Measurements from ENCODE around the gene UROC1. TPM values are rescaled to one million over a fixed set of nuclear protein-coding genes. Genes with fewer than 3 reads are reported as not detected.

The UROC1 gene
- not detected in 5 replicates for total RNA-seq (2022; extraction: Qiagen RNA extraction)

GRCh38 chr3:126517291-126517951 lies at the start of gene UROC1:
Gene UROC1 (minus strand): TSS chr3:126517773. CDS start chr3:126517719, 54 bp downstream.

GRCh38 chr3:126558336-126559071 lies 40.9 kb upstream of the UROC1 start, which contains the start of gene C3orf22:
Gene C3orf22 (minus strand): TSS chr3:126558932. CDS start chr3:126553390, 5,542 bp downstream.

GRCh38 chr3:126523745-126524428 lies 6.3 kb upstream of the UROC1 start, which contains the start of gene CHST13:
Gene CHST13 (plus strand): TSS chr3:126524155. CDS start chr3:126524333, 178 bp downstream.

GRCh38 chr3:126475413-126476114 lies 42.0 kb downstream of the UROC1 start, which contains the start of gene ZXDC:
Gene ZXDC (minus strand): TSS chr3:126475891. CDS start chr3:126475865, 26 bp downstream.

Other genes starting within 250 kb of the UROC1 start
- 1.4 to 1.9 TPM (median 1.6 TPM) in 5 replicates for gene KLF15, start 160.4 kb downstream of the UROC1 start, total RNA-seq (2022; extraction: Qiagen RNA extraction)
- gene CFAP100, start 122.9 kb downstream of the UROC1 start, total RNA-seq (2022; extraction: Qiagen RNA extraction): not detected in 5 replicates
- gene ZXDC, start 41.9 kb downstream of the UROC1 start, total RNA-seq (2022; extraction: Qiagen RNA extraction): 7.8 to 9.4 TPM (median 9.1 TPM) in 5 replicates
- 0.31 to 1.0 TPM (median 0.91 TPM) in 5 replicates for gene CHST13, start 6.4 kb upstream of the UROC1 start, total RNA-seq (2022; extraction: Qiagen RNA extraction)
- not detected in 5 replicates for gene C3orf22, start 41.2 kb upstream of the UROC1 start, total RNA-seq (2022; extraction: Qiagen RNA extraction)
- 6.6 to 7.4 TPM (median 7.0 TPM) in 5 replicates for gene TXNRD3, start 137.4 kb upstream of the UROC1 start, total RNA-seq (2022; extraction: Qiagen RNA extraction)
- 16.9 to 22.3 TPM (median 20.3 TPM) in 5 replicates for gene CHCHD6, start 186.5 kb upstream of the UROC1 start, total RNA-seq (2022; extraction: Qiagen RNA extraction)